Peyer's patch (tissue), 4 donors: ENCODE measurements around the gene ZNF710.

Source experiments
- CTCF ChIP-seq, 6 experiments: fragments of 450-650 bp in 4 of 6; fragments of 200-600 bp in 2 of 6; sonication (generic) in 1 of 6; IDR thresholded peaks; one replicate each; pipeline ENCODE4 v1.5.1; 2017 to 2019; ENCODE audit warnings: antibody characterized with exemption in 6 of 6, mild to moderate bottlenecking in 3 of 6, moderate library complexity in 1 of 6
- POLR2A ChIP-seq, 2 donors: fragments of 450-650 bp; IDR thresholded peaks; one replicate each; pipeline ENCODE4 v1.5.1; 2017; ENCODE audit warnings: antibody characterized with exemption in 2 of 2, mild to moderate bottlenecking in 2 of 2, moderate library complexity in 2 of 2

GRCh38 chr15:90071220-90071807 lies 70.2 kb downstream of the ZNF710 start:
- peak; percentile 73 to 86 (median 81) for TF ChIP-seq CTCF (IDR thresholded peaks at IDR 0.05)
- TF ChIP-seq POLR2A (IDR thresholded peaks at IDR 0.05): no peak
